ENCODE data around the gene GFPT1. TPM values are rescaled to one million over a fixed set of nuclear protein-coding genes. Genes with fewer than 3 reads are reported as not detected.

The GFPT1 gene
- total RNA-seq, 1 experiment from 2014 or later = 25.6 TPM

DNA sequence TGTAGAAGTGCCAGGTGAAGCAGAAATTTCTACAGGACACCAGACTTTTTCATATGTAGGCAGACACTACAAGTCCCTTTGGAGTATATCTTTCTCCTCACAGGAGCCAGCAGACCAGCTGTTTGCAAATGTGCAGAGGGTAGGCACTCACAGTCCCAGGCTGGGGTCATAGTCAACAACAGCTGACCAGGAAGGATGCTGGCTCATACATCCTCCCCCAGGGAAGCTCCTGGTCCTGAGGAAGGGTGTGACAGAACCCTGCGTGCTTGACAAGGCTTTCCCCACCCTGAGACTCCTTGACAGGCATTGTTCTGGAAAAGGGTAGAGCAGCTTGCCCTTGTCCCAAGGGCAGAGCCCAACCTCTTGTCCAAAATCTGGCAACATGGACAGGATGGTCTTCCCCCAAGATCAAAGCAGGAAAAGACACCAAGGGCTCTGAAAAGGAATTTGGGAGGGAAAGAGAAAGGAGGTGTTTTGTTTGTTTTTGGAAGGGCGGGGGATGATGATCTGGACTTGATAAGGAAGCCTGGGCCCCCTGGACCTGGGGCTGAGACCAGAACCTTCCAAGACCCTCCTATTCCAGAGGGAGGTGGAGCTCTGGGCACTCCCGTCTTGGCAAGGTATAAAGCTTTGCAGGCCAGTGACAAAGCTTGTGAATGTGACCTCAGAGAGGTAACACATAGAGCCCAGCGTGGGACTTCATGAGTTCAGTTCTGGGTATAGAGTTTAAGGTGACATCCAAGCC, 87.1 kb downstream of the GFPT1 start:
- no peak for DNase-seq
- H3K27me3 ChIP-seq (ENCODE audit: control insufficient read depth, insufficient read depth, low read length) = no peaks in the 10 kb centered on the region
- no peak overlapping the region for H3K4me3 ChIP-seq (ENCODE audit: insufficient read depth, low read depth, low read length)
- no peaks in the 10 kb centered on the region for H3K36me3 ChIP-seq (replicated peaks; ENCODE audit: control insufficient read depth, insufficient read depth, low read length)

DNA sequence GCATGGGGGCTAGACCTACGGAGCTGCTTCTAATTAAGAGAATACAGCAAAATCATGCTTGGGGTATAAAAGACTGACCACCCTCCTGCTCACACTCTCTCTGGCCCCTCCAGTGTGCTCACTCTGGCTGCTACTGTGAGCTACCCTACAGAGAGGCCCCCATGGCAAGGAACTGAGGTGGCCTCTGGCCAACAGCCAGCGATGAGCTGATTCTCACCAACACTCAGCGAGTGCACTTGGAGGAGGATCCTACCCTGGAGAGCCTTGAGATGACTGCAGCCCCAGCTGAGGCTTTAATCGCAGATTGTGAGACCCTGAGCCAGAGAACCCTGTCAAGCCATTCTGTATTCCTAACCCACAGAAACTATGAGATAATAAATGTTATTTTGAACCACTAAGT, 88.2 kb downstream of the GFPT1 start:
- no peaks in the 10 kb centered on the region; the same call in 1 of the 2 replicates for H3K27me3 ChIP-seq (ENCODE audit: control insufficient read depth, insufficient read depth, low read length)
- H3K4me3 ChIP-seq (ENCODE audit: insufficient read depth, low read depth, low read length) = no peak overlapping the region
- no peaks in the 10 kb centered on the region for H3K36me3 ChIP-seq (replicated peaks; ENCODE audit: control insufficient read depth, insufficient read depth, low read length)
- DNase-seq = no peak

DNA sequence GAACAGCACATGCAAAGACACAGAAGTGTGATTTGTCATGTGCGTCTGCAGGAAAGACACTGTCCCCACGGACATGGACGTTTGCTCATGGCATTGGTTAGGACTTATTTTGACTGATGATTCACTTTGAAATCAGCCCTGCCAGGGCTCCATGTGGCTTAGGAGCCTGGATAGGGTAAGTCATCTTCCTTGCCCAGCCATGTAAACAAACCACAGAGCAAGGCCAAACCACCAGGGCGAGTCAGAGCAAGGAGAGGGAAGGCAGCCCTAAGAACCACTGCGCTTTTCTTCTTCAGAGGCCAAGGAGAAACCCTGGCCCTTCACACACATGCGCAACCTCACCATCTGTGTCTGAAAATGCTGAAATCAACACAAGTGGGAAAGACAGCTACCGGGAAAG, 88.8 kb downstream of the GFPT1 start:
- no peak for DNase-seq
- H3K27me3 ChIP-seq (ENCODE audit: control insufficient read depth, insufficient read depth, low read length) = no peaks in the 10 kb centered on the region; the same call in 1 of the 2 replicates
- no peak overlapping the region for H3K4me3 ChIP-seq (ENCODE audit: insufficient read depth, low read depth, low read length)
- no peaks in the 10 kb centered on the region for H3K36me3 ChIP-seq (replicated peaks; ENCODE audit: control insufficient read depth, insufficient read depth, low read length)

DNA sequence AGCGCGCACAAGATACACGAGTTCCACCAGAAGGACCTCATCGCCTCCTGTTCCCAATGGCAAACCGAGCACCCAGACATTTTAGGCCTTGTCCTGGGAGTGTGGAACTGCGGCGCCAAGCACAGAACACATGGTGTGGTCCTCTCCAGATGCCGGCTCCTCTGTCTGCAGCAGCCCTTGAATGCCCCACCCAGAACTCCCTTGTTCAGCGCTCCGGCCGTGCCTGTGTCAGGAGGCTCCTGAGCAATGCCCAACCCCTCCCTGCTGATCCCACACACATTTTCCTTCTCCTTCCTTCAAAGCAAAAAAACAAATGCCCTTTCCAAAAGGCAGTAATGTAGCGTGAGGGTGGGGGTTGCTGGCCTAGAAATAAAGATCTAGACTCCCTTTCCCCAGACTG, 89.8 kb downstream of the GFPT1 start:
- DNase-seq = no peak
- H3K36me3 ChIP-seq (replicated peaks; ENCODE audit: control insufficient read depth, insufficient read depth, low read length) = no peaks in the 10 kb centered on the region
- no peak overlapping the region for H3K4me3 ChIP-seq (ENCODE audit: insufficient read depth, low read depth, low read length)
- H3K27me3 ChIP-seq (ENCODE audit: control insufficient read depth, insufficient read depth, low read length) = no peaks in the 10 kb centered on the region; the same call in 1 of the 2 replicates

DNA sequence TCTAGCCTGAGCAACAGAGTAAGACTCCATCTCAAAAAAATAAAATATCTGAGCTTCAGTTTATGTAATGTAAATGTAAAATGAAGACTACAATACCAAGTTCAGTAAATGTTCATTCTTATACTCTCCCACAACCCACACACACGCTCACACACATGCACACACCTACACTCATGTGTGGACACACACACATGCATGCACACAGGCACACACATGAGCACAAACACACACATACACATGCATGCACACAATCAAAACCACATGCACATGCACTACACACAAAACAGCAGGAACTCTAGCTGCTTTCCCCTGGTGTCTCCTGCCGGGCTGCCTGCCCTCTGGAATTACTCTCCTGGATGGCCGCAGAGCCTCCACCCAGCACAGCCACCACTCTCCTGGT, 90.6 kb downstream of the GFPT1 start:
- Histone ChIP-seq H3K4me3 (ENCODE audit: insufficient read depth, low read depth, low read length) (no peak overlapping the region), H3K27me3 (ENCODE audit: control insufficient read depth, insufficient read depth, low read length) (no peaks in the 10 kb centered on the region; the same call in 1 of the 2 replicates), H3K36me3 (replicated peaks; ENCODE audit: control insufficient read depth, insufficient read depth, low read length) (no peaks in the 10 kb centered on the region)
- DNase-seq = no peak

DNA sequence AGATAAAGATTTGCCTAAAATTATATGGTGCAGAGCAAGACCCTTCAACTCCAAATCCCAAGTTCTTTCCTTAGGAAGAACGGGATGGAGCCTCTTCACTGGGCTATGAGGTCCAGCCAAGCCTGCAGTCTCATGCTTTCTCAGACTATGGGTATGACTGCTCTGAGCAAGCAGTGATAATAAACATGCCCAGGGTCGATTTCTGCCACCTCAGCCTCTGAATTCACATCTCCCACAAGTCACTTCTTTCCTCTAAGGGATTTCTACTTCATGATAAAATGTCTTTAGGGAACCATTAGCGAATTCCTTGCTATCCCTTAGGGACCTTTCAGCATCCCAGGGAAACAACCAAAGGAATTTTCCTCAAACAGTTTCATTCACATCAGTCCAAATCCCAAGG, 94.8 kb downstream of the GFPT1 start:
- DNase-seq = no peak
- Histone ChIP-seq H3K36me3 (replicated peaks; ENCODE audit: control insufficient read depth, insufficient read depth, low read length) (no peaks in the 10 kb centered on the region), H3K27me3 (ENCODE audit: control insufficient read depth, insufficient read depth, low read length) (no peaks in the 10 kb centered on the region; the same call in 1 of the 2 replicates), H3K4me3 (ENCODE audit: insufficient read depth, low read depth, low read length) (no peak overlapping the region)

DNA sequence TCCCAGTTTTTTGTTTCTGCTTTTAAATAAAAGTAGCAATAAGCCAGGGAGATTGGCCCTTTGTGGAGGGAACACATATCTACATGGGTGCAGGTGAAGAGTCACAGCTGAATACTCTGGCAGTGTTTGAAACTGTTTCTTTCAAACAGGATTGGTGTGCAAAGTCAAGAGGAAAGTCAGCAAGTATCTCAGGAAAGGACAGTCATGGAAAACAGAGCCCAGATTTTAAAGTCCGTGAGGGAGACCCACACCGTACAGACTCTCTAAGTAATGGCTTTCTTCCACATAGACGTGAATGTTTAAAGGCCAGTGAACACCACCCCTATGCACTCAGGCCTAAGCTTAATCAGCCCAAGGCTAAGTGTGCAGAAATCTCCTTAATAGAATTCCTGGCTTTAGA, 95.3 kb downstream of the GFPT1 start:
- Histone ChIP-seq H3K4me3 (ENCODE audit: insufficient read depth, low read depth, low read length) (no peak overlapping the region), H3K27me3 (ENCODE audit: control insufficient read depth, insufficient read depth, low read length) (no peaks in the 10 kb centered on the region; the same call in 1 of the 2 replicates), H3K36me3 (replicated peaks; ENCODE audit: control insufficient read depth, insufficient read depth, low read length) (no peaks in the 10 kb centered on the region)
- no peak for DNase-seq

DNA sequence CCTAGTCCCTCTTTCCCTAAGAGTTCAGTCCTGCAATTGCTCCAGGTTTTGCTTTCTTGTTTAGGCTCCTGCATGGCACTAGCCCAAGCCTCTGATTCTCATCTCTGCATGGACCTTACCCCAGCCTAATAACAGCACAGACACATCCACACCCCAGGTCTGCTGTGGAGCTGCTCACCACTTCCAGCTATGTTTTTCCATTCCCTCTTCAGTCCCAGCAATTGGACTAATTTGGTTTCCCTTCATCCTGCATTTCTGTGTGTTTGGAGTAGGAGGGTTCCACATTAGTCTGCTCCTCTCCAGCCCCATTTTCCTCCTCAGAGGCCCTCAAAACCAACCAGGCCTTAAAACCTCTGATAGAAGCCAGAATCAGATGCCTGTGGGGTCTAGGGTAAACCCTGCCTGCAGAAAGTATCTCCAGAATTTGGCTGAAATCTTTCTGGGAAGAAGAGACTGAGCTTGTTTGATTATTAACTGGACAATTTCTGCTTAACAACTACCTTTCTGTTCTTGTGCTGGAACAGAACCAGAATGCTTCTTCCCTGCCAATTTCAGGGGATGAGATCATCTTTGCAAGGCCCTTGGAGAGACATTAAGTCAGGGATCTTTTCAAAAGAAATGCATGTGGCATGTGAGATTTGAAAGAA, 95.9 kb downstream of the GFPT1 start:
- H3K27me3 ChIP-seq (ENCODE audit: control insufficient read depth, insufficient read depth, low read length) = no peaks in the 10 kb centered on the region; the same call in 1 of the 2 replicates
- DNase-seq = no peak
- no peak overlapping the region for H3K4me3 ChIP-seq (ENCODE audit: insufficient read depth, low read depth, low read length)
- no peaks in the 10 kb centered on the region for H3K36me3 ChIP-seq (replicated peaks; ENCODE audit: control insufficient read depth, insufficient read depth, low read length)

DNA sequence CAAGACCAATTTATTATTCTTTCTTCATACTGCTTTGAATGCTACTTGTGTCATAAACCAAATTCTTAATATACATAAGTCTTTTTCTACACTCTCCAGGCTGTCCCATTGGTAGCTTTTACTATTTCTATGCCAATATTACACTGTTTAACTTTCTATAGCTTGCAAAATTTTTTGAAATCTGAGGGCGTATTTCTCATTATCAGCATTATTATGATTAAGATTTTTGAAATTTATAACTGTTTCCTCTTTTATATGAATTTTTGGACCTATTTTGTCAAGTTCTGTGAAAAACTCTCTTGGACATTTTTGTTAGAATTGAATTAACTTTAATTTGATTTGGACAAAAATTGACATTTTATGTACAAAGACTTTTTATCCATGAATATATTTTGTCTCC, 98.6 kb downstream of the GFPT1 start:
- Histone ChIP-seq H3K27me3 (ENCODE audit: control insufficient read depth, insufficient read depth, low read length) (no peaks in the 10 kb centered on the region), H3K36me3 (replicated peaks; ENCODE audit: control insufficient read depth, insufficient read depth, low read length) (no peaks in the 10 kb centered on the region), H3K4me3 (ENCODE audit: insufficient read depth, low read depth, low read length) (no peak overlapping the region)
- no peak for DNase-seq

DNA sequence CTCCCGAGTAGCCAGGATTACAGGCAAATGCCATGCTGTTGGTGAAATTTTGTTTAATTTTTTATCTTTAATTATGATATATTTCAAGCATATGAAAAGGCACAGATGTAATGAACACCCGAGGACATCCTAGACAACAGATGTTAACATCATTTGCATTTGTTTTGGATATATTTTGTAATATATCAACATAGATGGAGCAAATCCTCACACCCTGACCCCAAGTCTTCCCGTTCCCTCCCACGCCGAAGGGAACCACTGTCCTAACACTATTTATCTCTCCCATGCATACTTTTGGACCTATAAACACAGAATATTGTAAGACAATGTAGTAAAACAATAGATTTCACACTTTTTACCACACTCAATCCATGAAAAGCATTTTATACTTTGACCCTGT, 99.5 kb downstream of the GFPT1 start:
- no peak for DNase-seq
- no peaks in the 10 kb centered on the region for H3K36me3 ChIP-seq (replicated peaks; ENCODE audit: control insufficient read depth, insufficient read depth, low read length)

DNA sequence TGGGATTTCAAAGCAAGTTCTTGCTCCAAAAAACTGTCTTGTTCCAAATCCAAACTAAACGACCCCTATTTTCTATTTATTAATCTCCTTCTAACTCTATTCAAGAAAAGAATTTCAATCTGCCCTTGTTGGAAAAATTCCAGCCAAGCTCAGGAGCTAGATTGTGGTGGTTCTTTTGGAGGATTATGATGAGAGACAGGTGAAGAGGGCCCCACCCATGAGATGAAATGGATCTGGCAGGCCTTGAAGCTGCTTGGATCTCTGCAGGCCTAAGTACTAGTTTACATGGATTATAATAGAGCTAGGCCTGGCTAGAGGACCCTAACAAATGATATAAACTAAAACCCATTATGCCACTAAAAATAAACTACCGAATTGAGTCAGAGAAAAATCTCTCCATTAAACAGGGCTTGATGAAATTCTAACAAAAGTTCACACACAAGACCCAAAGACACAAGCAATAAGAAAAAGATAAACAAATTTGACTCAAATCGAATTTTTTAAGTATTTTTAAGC, 101.6 kb downstream of the GFPT1 start:
- H3K27me3 ChIP-seq (ENCODE audit: control insufficient read depth, insufficient read depth, low read length) = no peaks in the 10 kb centered on the region
- no peak overlapping the region for H3K4me3 ChIP-seq (ENCODE audit: insufficient read depth, low read depth, low read length)
- H3K36me3 ChIP-seq (replicated peaks; ENCODE audit: control insufficient read depth, insufficient read depth, low read length) = no peaks in the 10 kb centered on the region
- DNase-seq = no peak

More for the DNA sequence above, 99.5 kb downstream of the GFPT1 start:
- Histone ChIP-seq H3K27me3 (ENCODE audit: control insufficient read depth, insufficient read depth, low read length) (no peaks in the 10 kb centered on the region), H3K4me3 (ENCODE audit: insufficient read depth, low read depth, low read length) (no peak overlapping the region)

DNA sequence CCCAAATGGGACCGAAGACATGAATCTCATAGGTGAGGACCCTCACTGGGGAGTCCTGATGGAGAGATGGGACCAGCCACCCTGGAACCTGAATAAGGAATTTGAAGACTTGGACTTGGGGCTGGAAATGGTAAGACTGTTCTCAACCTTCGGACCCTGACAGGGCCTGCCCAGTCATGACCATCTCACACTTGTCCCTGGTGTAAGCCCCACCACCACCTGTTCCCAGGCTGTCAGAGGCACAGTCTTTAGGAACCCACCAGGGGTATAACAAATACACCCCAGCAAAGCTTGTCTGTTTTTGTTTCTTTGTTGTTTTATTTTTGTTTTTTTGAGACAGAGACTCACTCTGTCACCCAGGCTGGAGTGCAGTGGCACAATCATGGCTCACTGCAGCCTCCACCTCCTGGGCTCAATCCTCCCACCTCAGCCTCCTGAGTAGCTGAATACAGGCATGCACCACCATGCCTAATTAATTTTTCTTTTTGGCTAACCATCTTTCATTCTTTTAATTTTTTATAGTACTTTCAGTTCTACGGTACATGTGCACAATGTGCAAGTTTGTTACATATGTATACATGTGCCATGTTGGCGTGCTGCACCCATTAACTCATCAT, 106.1 kb downstream of the GFPT1 start:
- H3K4me3 ChIP-seq (ENCODE audit: insufficient read depth, low read depth, low read length) = no peak overlapping the region
- no peaks in the 10 kb centered on the region for H3K36me3 ChIP-seq (replicated peaks; ENCODE audit: control insufficient read depth, insufficient read depth, low read length)
- no peaks in the 10 kb centered on the region for H3K27me3 ChIP-seq (ENCODE audit: control insufficient read depth, insufficient read depth, low read length)
- DNase-seq = no peak

DNA sequence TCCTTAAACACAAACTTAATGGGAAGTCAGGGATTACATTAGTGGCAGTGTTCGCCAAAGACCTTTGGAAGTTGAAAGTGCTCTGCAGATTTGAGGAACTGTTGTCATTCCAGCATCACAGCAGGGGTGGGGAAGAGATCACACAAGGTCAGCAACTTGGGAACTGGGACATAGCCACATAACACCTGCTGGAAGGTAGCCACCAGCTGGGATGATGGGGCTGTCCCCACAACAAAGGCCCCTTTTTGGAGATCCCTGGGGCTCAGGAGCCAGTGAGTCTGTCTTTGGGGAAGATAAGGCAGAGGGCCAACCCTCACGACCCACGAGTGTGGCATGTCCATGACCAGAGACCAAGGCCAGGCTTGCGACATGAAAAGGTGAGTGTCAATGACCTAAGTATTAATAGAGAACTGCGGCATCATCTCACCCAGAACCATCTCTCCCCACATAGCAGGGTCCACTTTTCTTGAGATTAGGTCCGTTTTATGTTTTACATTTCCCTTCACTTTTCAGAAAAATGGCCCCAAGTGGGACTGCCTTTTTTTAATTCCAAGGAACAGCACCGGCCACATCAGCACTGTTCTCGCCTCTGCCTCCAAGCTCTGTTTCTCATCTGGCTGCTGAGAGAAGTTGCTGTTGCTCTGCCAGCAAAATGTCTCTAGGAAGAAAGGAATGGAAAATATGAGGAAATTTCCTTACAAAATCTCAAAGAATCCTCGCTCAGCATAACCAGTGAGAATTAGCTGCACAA, 106.9 kb downstream of the GFPT1 start:
- DNase-seq = peak; percentile 40
- no peaks in the 10 kb centered on the region for H3K36me3 ChIP-seq (replicated peaks; ENCODE audit: control insufficient read depth, insufficient read depth, low read length)
- no peak overlapping the region for H3K4me3 ChIP-seq (ENCODE audit: insufficient read depth, low read depth, low read length)
- no peaks in the 10 kb centered on the region for H3K27me3 ChIP-seq (ENCODE audit: control insufficient read depth, insufficient read depth, low read length)

DNA sequence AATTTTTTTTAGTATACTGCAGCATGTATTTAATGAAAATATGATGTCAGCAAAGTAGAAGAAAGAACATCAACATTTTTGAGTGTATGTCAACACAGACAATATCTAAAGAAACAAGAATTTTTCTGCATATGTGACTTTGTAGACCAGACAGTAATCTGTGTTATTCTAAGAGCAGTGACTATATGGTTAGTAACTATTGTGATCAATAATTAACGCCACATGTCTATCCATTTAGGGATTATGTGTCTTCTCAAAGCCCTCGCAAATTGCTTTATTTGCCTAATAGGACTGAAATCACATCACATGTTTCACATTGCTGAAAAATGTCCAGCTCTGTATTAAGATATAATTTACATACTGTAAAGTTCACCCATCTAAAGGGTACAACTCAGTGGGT, 107.8 kb downstream of the GFPT1 start:
- H3K36me3 ChIP-seq (replicated peaks; ENCODE audit: control insufficient read depth, insufficient read depth, low read length) = no peaks in the 10 kb centered on the region
- no peak overlapping the region for H3K4me3 ChIP-seq (ENCODE audit: insufficient read depth, low read depth, low read length)
- no peak for DNase-seq
- no peaks in the 10 kb centered on the region for H3K27me3 ChIP-seq (ENCODE audit: control insufficient read depth, insufficient read depth, low read length)
